Subcutaneous abdominal adipose tissue (tissue), 5 donors: Measurements from ENCODE around the gene WDR70.
"Not testable (repeated sequence)": the region's sequence is repeated elsewhere in the genome, so short reads cannot be mapped to it uniquely, and the experiment has no call there.

ENCODE experiments used
- H3K27ac ChIP-seq: one replicate; pipeline ENCODE4 v1.7.0; 2013; ENCODE audit warnings: low read depth, mild to moderate bottlenecking, inconsistent platforms, low read length, moderate library complexity
- H3K27me3 ChIP-seq, 5 donors: one replicate each; pipeline ENCODE4 v1.7.0; 2013; ENCODE audit warnings: low read length in 5 of 5, inconsistent platforms in 1 of 5; ENCODE audit not compliant: control insufficient read depth in 5 of 5, insufficient read depth in 4 of 5
- H3K36me3 ChIP-seq, 5 donors: one replicate each; pipeline ENCODE4 v1.7.0; 2013; ENCODE audit warnings: low read length in 5 of 5; ENCODE audit not compliant: control insufficient read depth in 5 of 5, insufficient read depth in 5 of 5
- H3K4me1 ChIP-seq, 5 donors: one replicate each; pipeline ENCODE4 v1.7.0; 2013; ENCODE audit warnings: low read length in 5 of 5, mild to moderate bottlenecking in 3 of 5, moderate library complexity in 1 of 5; ENCODE audit not compliant: control insufficient read depth in 5 of 5, insufficient read depth in 5 of 5
- H3K4me3 ChIP-seq, 5 donors: one replicate each; pipeline ENCODE4 v1.7.0; 2013; ENCODE audit warnings: low read length in 5 of 5, low read depth in 1 of 5
- H3K9ac ChIP-seq, 5 donors: one replicate each; pipeline ENCODE4 v1.7.0; 2013; ENCODE audit warnings: low read length in 5 of 5, mild to moderate bottlenecking in 4 of 5, moderate library complexity in 3 of 5
- H3K9me3 ChIP-seq, 5 donors: one replicate each; pipeline ENCODE4 v1.7.0; 2013; ENCODE audit warnings: low read length in 5 of 5; ENCODE audit not compliant: control insufficient read depth in 5 of 5
- donor health status: healthy.
- donor health status: healthy.
- donor health status: healthy.
- donor health status: healthy.
- donor health status: healthy.

WDR70 gene

DNA sequence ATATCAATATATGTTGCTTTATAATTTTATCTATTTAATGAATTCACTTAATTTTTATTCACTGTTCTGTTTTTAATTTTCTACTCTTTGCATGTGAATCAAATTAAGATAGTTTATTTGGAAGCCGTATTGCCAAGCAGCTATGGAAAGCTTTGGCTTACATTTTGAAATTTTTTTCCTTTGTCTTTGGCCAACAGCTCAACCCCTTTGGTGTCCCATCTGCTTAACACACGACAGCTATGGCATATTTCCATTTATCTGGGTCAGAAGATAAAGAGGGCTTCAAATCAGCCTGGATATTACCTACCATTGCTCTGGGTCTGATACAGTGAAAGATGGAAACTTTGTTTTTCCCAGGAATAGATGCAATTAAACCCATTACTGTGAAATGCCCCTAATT lies 201.0 kb downstream of the WDR70 start:
- Histone ChIP-seq H3K9ac (no peak overlapping the region), H3K9me3 (no peaks in the 10 kb centered on the region), H3K27me3 (no peaks in the 10 kb centered on the region), H3K4me3 (no peak overlapping the region), H3K36me3 (peaks cover 0 to 3% (median 0%) of the 10 kb centered on the region in 5 donors), H3K4me1 (no peaks in the 10 kb centered on the region), H3K27ac (no peak overlapping the region)

DNA sequence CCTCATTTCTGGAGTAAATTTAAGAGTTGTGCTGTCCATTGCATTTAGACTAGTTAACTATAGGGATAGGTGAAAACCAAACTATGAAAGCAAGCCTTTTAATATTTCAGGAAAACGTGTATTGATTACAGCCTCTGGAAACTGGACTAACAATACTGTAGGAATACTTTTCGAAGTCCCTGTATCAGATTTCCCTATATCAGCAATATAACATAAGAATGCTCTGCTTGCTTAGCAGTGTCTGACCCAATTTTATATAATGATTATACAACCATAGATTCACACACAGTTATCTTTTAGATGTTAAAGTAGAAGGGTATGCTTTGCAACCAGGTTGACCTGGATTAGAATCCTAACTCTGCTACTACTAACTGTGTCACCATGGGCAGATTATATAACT lies 203.1 kb downstream of the WDR70 start:
- peaks cover 0 to 3% (median 0%) of the 10 kb centered on the region in 5 donors for H3K36me3 ChIP-seq
- H3K27me3 ChIP-seq, result no peaks in the 10 kb centered on the region
- no peaks in the 10 kb centered on the region for H3K4me1 ChIP-seq
- no peak overlapping the region for H3K9ac ChIP-seq
- H3K27ac ChIP-seq, result no peak overlapping the region
- no peak overlapping the region for H3K4me3 ChIP-seq
- H3K9me3 ChIP-seq, result no peaks in the 10 kb centered on the region

DNA sequence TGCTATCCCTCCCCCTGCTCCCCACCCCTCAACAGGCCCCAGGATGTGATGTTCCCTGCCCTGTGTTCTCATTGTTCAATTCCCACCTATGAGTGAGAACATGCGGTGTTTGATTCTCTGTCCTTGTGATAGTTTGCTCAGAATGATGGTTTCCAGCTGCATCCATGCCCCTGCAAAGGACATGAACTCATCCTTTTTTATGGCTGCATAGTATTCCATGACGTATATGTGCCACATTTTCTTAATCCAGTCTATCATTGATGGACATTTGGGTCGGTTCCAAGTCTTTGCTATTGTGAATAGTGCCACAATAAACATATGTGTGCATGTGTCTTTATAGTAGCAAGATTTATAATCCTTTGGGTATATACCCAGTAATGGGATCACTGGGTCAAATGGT lies 214.2 kb downstream of the WDR70 start:
- H3K9ac ChIP-seq, H3K4me1 ChIP-seq, H3K4me3 ChIP-seq, H3K27me3 ChIP-seq, H3K27ac ChIP-seq, H3K9me3 ChIP-seq, H3K36me3 ChIP-seq: not testable (repeated sequence)

DNA sequence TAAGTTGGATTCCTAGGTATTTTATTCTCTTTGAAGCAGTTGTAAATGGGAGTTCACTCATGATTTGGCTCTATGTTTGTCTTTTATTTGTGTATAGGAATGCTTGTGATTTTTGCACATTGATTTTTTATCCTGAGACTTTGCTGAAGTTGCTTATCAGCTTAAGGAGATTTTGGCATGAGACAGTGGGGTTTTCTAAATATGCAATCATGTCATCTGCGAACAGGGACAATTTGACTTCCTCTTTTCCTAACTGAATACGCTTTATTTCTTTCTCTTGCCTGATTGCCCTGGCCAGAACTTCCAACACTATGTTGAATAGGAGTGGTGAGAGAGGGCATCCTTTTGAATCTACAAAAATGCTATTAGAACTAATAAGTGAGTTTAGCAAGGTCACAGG lies 215.7 kb downstream of the WDR70 start:
- not testable (repeated sequence) for H3K4me3 ChIP-seq, H3K9ac ChIP-seq, H3K36me3 ChIP-seq, H3K27ac ChIP-seq, H3K27me3 ChIP-seq, H3K9me3 ChIP-seq, H3K4me1 ChIP-seq

DNA sequence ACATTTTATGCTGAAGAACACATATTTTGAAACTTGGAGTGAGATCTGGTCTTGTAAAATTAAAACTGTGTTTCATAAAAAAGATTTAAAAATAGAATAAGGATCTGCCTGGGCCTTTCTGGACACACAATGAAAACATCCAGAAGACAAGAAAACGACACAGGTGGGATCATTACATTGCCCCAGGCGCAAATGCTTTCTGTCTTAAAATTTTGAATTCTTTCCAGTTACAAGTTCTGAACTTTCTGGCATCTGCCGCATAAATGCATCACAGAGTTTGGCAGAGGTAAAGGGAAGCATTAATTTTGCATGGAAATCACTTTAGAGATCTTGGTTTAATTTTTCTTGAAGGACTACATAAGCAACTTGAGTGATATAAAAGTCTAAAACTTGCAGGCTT lies 219.6 kb downstream of the WDR70 start:
- H3K9ac ChIP-seq, result no peak overlapping the region
- no peaks in the 10 kb centered on the region for H3K4me1 ChIP-seq
- H3K27ac ChIP-seq, result no peak overlapping the region
- peaks cover 0 to 6% (median 0%) of the 10 kb centered on the region in 5 donors for H3K36me3 ChIP-seq
- no peaks in the 10 kb centered on the region for H3K27me3 ChIP-seq
- H3K4me3 ChIP-seq, result no peak overlapping the region
- H3K9me3 ChIP-seq, result peaks cover 0 to 11% (median 5%) of the 10 kb centered on the region in 5 donors

DNA sequence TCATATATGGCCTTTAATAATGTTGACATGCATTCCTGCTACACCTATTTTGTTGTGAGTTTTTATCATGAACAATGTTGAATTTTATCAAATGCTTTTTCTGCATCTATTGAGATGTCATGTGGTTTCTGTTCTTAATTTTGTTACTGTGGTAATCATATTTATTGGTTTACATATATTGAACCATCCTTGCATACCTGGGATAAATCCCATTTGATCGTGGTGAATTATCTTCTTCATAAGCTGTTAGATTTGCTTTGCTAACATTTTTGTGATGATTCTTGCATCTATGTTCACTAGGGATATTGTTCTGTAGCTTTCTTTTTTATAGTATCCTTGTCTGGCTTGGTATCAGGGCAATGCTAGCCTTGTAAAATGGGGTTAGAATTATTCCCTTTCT lies 222.0 kb downstream of the WDR70 start:
- no peaks in the 10 kb centered on the region for H3K27me3 ChIP-seq
- H3K36me3 ChIP-seq, result peaks cover 0 to 6% (median 0%) of the 10 kb centered on the region in 5 donors
- peaks cover 0 to 11% (median 5%) of the 10 kb centered on the region in 5 donors for H3K9me3 ChIP-seq
- no peak overlapping the region for H3K27ac ChIP-seq
- no peak overlapping the region for H3K9ac ChIP-seq
- no peaks in the 10 kb centered on the region for H3K4me1 ChIP-seq
- no peak overlapping the region for H3K4me3 ChIP-seq

DNA sequence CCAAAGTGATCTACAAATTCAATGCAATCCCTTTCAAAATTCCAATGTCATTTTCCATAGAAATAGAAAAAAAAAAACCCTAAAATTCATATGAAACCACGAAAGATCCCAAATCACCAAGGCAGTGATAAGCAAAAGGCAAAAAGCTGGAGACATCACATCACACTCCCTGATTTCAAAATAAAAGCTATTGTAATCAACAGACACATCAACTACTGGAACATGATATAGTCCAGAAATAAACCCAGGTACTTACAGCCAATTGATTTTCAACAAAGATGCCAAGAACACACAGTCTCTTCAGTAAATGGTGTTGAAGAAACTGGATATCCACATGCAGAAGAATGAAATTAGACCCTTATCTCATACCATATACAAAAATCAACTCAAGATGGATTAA lies 224.0 kb downstream of the WDR70 start:
- Histone ChIP-seq H3K27ac (no peak overlapping the region), H3K36me3 (peaks cover 0 to 8% (median 4%) of the 10 kb centered on the region in 5 donors), H3K9ac (no peak overlapping the region), H3K4me3 (no peak overlapping the region), H3K9me3 (peaks cover 0 to 11% (median 5%) of the 10 kb centered on the region in 5 donors), H3K27me3 (no peaks in the 10 kb centered on the region), H3K4me1 (no peaks in the 10 kb centered on the region)

DNA sequence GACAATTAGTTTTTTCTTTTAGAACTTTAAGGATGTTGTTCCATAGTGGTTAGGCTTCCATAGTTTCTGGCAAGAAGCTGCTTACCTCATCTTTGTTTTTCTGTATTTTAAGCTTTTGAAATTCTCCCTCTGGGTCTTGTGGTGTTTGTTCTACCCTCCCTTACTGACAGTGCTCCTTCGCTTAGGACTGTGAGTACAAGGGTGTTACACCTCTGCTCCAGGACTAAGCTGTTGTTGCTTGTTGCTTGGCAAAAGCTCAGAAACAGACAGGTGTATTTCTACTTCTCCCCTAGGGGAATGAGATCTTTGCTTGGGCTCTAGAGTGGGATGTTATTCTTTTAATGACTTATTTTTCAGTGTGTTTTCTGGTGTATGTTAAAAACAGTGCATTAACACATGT lies 225.2 kb downstream of the WDR70 start:
- Histone ChIP-seq H3K9ac (no peak overlapping the region), H3K27me3 (no peaks in the 10 kb centered on the region), H3K36me3 (peaks cover 3 to 10% (median 6%) of the 10 kb centered on the region in 5 donors), H3K27ac (no peak overlapping the region), H3K9me3 (peaks cover 0 to 11% (median 5%) of the 10 kb centered on the region in 5 donors), H3K4me1 (no peaks in the 10 kb centered on the region), H3K4me3 (no peak overlapping the region)

DNA sequence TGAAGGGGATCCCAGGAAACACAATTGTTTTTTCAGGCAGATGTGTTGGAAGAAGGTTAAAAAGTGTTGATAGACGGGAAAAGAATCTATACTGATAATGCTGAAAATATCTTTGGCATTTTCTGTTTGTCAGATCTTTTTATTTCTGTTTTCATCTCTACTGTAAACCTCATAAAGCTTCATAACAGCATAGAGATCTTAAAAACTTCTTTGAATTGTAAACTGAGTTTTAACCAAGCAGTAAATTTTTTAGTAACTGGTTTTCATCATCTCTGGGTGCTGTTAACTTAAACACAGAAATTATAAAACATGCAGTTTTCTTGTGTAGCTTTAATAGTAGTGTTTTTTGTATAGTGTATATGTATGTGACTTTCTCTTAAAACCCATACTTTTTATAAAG lies 227.0 kb downstream of the WDR70 start:
- H3K27me3 ChIP-seq, result no peaks in the 10 kb centered on the region
- no peak overlapping the region for H3K4me3 ChIP-seq
- H3K4me1 ChIP-seq, result no peaks in the 10 kb centered on the region
- no peak overlapping the region for H3K9ac ChIP-seq
- H3K27ac ChIP-seq, result no peak overlapping the region
- H3K36me3 ChIP-seq, result peaks cover 3 to 10% (median 6%) of the 10 kb centered on the region in 5 donors
- H3K9me3 ChIP-seq, result peaks cover 0 to 5% (median 3%) of the 10 kb centered on the region in 5 donors

DNA sequence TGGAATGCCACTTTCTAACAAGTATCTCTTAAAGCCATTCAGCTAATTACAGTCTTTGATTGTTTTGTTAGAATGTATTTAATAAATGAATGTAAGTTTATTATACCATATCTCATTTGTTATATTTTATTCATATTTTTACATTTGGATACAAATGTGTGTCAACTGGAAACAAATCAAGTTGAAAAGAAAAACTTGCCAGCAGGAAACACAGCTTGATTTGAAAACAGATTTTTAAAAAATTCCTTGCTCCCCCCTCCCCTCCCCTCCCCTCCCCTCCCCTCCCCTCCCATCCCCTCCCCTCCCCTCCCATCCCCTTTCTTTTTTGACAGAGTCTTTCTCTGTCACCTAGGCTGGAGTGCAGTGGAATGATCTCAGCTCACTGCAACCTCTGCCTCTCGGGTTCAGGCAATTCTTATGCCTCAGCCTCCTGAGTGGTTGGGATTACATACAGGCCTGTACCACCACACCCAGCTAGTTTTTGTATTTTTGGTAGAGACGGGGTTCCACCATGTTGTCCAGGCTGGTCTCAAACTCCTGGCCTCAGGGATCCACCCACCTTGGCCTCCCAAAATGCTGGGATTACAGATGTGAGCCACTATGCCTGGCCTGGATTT lies 227.6 kb downstream of the WDR70 start:
- H3K9me3 ChIP-seq, result no peaks in the 10 kb centered on the region
- H3K27me3 ChIP-seq, result no peaks in the 10 kb centered on the region
- H3K4me1 ChIP-seq, result no peaks in the 10 kb centered on the region
- no peak overlapping the region for H3K9ac ChIP-seq
- no peak overlapping the region for H3K27ac ChIP-seq
- no peak overlapping the region for H3K4me3 ChIP-seq
- peaks cover 3 to 10% (median 6%) of the 10 kb centered on the region in 5 donors for H3K36me3 ChIP-seq
